Stromal cell of bone marrow (primary cell): ENCODE measurements around the gene MAD2L2.

ENCODE experiments used
- DNase-seq: peaks from one replicate; pipeline ENCODE4 v3.0.0-alpha.2; 2012; ENCODE audit warnings: low read depth

Gene MAD2L2

GRCh38 chr1:11704691-11705475 lies 23.9 kb upstream of the MAD2L2 start:
- DNase-seq = no peak

GRCh38 chr1:11704194-11704529 lies 23.2 kb upstream of the MAD2L2 start:
- DNase-seq = no peak

GRCh38 chr1:11703357-11704193 lies 22.6 kb upstream of the MAD2L2 start:
- no peak for DNase-seq

- DNase-seq = no peak
Observed at GRCh38 chr1:11701981-11702803, 21.2 kb upstream of the MAD2L2 start.

GRCh38 chr1:11701551-11701961 lies 20.6 kb upstream of the MAD2L2 start:
- DNase-seq = no peak

GRCh38 chr1:11700601-11701467 lies 19.9 kb upstream of the MAD2L2 start:
- no peak for DNase-seq

GRCh38 chr1:11697893-11698210 lies 16.9 kb upstream of the MAD2L2 start:
- no peak for DNase-seq

- DNase-seq = no peak
Observed at GRCh38 chr1:11697188-11697892, 16.4 kb upstream of the MAD2L2 start.

GRCh38 chr1:11695861-11696260 lies 14.9 kb upstream of the MAD2L2 start:
- no peak for DNase-seq

GRCh38 chr1:11693917-11694316 lies 13.0 kb upstream of the MAD2L2 start:
- DNase-seq = no peak

- DNase-seq = peak; percentile 87
Observed at GRCh38 chr1:11693024-11693590, 12.2 kb upstream of the MAD2L2 start.

GRCh38 chr1:11691928-11692711 lies 11.2 kb upstream of the MAD2L2 start:
- DNase-seq = no peak

GRCh38 chr1:11691302-11691914 lies 10.5 kb upstream of the MAD2L2 start, which contains the start of gene DRAXIN:
Gene DRAXIN, plus strand, starts transcription at chr1:11691710. Its CDS starts 14,549 bp downstream, at chr1:11706259.
- no peak for DNase-seq

GRCh38 chr1:11690397-11691301 lies 9.7 kb upstream of the MAD2L2 start:
- no peak for DNase-seq

- no peak for DNase-seq
Observed at GRCh38 chr1:11688506-11688905, 7.6 kb upstream of the MAD2L2 start.

GRCh38 chr1:11685210-11685752 lies 4.3 kb upstream of the MAD2L2 start:
- DNase-seq = no peak

- DNase-seq = no peak
Observed at GRCh38 chr1:11684070-11684469, 3.1 kb upstream of the MAD2L2 start.

GRCh38 chr1:11682799-11683198 lies 1.9 kb upstream of the MAD2L2 start:
- DNase-seq = no peak
